NT2/D1 (cell line): ENCODE data around the gene CHRNA1.

Experiments used
- SUZ12 ChIP-seq: IDR thresholded peaks from 2 replicates; pipeline ENCODE4 v1.6.1; 2011; ENCODE audit not compliant: insufficient read length, insufficient read depth; ENCODE audit errors: extremely low read depth
- YY1 ChIP-seq: IDR thresholded peaks from 2 replicates; pipeline ENCODE4 v1.6.1; 2011; ENCODE audit not compliant: insufficient read length, insufficient read depth
- ZNF274 ChIP-seq: IDR thresholded peaks from 2 replicates; pipeline ENCODE4 v1.6.1; 2011; ENCODE audit warnings: mild to moderate bottlenecking, low read depth, low read length

DNA sequence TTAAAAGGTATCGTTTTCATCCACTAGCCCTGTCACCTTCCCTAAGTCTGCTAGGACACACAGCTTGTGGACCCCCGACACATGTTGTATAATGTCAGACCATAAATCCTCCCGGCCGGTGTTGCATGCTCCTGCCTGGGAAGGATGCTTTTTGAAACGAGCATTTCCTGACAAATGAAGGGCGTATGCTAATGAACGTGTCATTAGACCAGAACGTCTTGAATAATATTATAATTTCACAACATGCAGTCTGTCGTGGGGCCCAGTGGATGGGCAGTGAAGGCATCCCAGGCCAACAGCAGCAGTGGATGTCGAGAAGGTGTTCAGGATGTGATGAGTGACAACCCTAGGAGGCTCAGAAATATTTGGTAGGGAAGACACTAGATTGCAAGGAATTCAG, 7.5 kb downstream of the CHRNA1 start:
- no peak for TF ChIP-seq YY1
- TF ChIP-seq ZNF274, result no peak
- no peak for TF ChIP-seq SUZ12
